ENCODE data around the gene ZNF354C. TPM values are rescaled to one million over a fixed set of nuclear protein-coding genes. Genes with fewer than 3 reads are reported as not detected.

Gene ZNF354C
- total and polyA plus RNA-seq, 2 of the 13 experiments (the other 11 are each of a cell fraction or from before 2014, with no cell fraction given): 0.02 TPM; not detected in 1

GRCh38 chr5:179023528-179024189, 36.5 kb upstream of the ZNF354C start, which contains the start of gene ZNF879 (continued):
- no peak for TF ChIP-seq TFAP4 (IDR thresholded peaks at IDR 0.05; ENCODE audit: borderline replicate concordance, low read depth)
- TF ChIP-seq ZFP62 (CRISPR knock-in tag; IDR thresholded peaks at IDR 0.05): no peak
- no peak for TF ChIP-seq STAT5B (CRISPR knock-in tag; IDR thresholded peaks at IDR 0.05)
- TF ChIP-seq CHCHD3 (CRISPR knock-in tag; IDR thresholded peaks at IDR 0.05): 0 out of 2 replicates have a peak, but pooled peaks have one; percentile 49
- no peak for TF ChIP-seq ZBTB8A (CRISPR knock-in tag; IDR thresholded peaks at IDR 0.05; ENCODE audit: borderline replicate concordance, low read depth)
- no peak for TF ChIP-seq ZNF331 (CRISPR knock-in tag; IDR thresholded peaks at IDR 0.05)
- no peak for TF ChIP-seq ZNF407 (CRISPR knock-in tag; IDR thresholded peaks at IDR 0.05; ENCODE audit: not compliant biosample characterization)
- TF ChIP-seq ZNF780A (CRISPR knock-in tag; IDR thresholded peaks at IDR 0.05): no peak
- no peak for TF ChIP-seq SIN3B (IDR thresholded peaks at IDR 0.05; ENCODE audit: low read length)
- TF ChIP-seq RXRA (CRISPR knock-in tag; IDR thresholded peaks at IDR 0.05): no peak
- no peak for TF ChIP-seq ZMAT5 (CRISPR knock-in tag; IDR thresholded peaks at IDR 0.05; ENCODE audit: borderline replicate concordance, low read depth)
- no peak for TF ChIP-seq GPBP1L1 (CRISPR knock-in tag; IDR thresholded peaks at IDR 0.05)
- no peak for TF ChIP-seq SP1 (IDR thresholded peaks at IDR 0.05)
- TF ChIP-seq SP1 (CRISPR knock-in tag; IDR thresholded peaks at IDR 0.05): 0 out of 2 replicates have a peak, but pooled peaks have one; percentile 37
- peak; percentile 44 for TF ChIP-seq FOSL2 (CRISPR knock-in tag; IDR thresholded peaks at IDR 0.05)

Measured in HepG2 (cell line).